MM.1S (cell line): ENCODE data around the gene PRDM5.

Source experiments
- CTCF ChIP-seq: fragments of 300-600 bp; sonication (generic); IDR thresholded peaks from 2 replicates; pipeline ENCODE4 v1.5.1; 2016; ENCODE audit warnings: antibody characterized with exemption, low read length, mixed read lengths
- EZH2 ChIP-seq: fragments of 300-600 bp; sonication (generic); optimal IDR thresholded peaks from 2 replicates; pipeline ENCODE3; 2017; ENCODE audit warnings: low read depth, mild to moderate bottlenecking, antibody characterized with exemption, low read length, mixed read lengths
- EZH2phosphoT487 ChIP-seq: fragments of 300-600 bp; sonication (generic); IDR thresholded peaks from 2 replicates; pipeline ENCODE4 v1.6.1; 2018; ENCODE audit warnings: antibody characterized with exemption, low read length

DNA sequence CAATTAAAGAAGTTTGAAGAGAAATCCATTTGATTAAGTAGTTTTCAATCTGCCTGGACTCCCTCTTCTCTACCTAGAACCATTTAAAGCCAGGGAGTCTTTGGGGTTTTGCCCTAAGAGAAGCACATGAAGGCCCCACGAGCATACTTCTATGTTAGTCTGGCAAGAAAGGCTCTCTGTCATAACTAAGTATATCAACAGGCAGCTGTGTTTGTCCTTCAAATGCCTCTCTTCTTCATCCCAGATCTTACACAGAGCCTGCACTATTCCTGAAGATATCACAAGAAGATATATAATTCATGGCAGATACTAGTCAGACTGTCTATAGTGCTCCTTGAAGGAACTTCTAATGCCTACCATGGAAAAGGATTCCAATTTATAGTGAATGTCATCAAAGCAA lies 206.2 kb downstream of the PRDM5 start:
- TF ChIP-seq CTCF (no peak), EZH2phosphoT487 (no peak), EZH2 (no peak)
